GM12872 (cell line): Measurements from ENCODE around the gene GALM.

ENCODE experiments used
- CTCF ChIP-seq: IDR thresholded peaks from 3 replicates; pipeline ENCODE4 v1.5.1; 2011; ENCODE audit warnings: low read depth, mild to moderate bottlenecking, low read length, moderate library complexity; ENCODE audit not compliant: insufficient read depth

GALM gene

GRCh38 chr2:38739524-38739923 lies 73.6 kb downstream of the GALM start:
- no peak for TF ChIP-seq CTCF

- TF ChIP-seq CTCF, result peak; percentile 27; the same call in 1 of the 3 replicates
Observed at GRCh38 chr2:38740851-38741731, 75.2 kb downstream of the GALM start.

- TF ChIP-seq CTCF, result no peak
Observed at GRCh38 chr2:38742797-38743559, 77.1 kb downstream of the GALM start.

- TF ChIP-seq CTCF, result no peak
Observed at GRCh38 chr2:38743672-38744398, 77.9 kb downstream of the GALM start.

- no peak for TF ChIP-seq CTCF
Observed at GRCh38 chr2:38744399-38744780, 78.5 kb downstream of the GALM start.

- no peak for TF ChIP-seq CTCF
Observed at GRCh38 chr2:38745267-38745666, 79.4 kb downstream of the GALM start.

- no peak for TF ChIP-seq CTCF
Observed at GRCh38 chr2:38747007-38747424, 81.1 kb downstream of the GALM start.
